Fibroblast of the aortic adventitia (primary cell): ENCODE measurements around the gene PRKG1. TPM values are rescaled to one million over a fixed set of nuclear protein-coding genes. Genes with fewer than 3 reads are reported as not detected.

Experiments
- DNase-seq: peaks from one replicate; pipeline ENCODE4 v3.0.0-alpha.2; 2010; ENCODE audit warnings: low read depth
- H3K4me3 ChIP-seq: 2 replicates; pipeline ENCODE4 v1.5.1; 2011; ENCODE audit warnings: low read depth, mild to moderate bottlenecking, control low read depth, low read length, moderate library complexity
- CTCF ChIP-seq: IDR thresholded peaks from 2 replicates; pipeline ENCODE4 v1.5.1; 2011; ENCODE audit warnings: mild to moderate bottlenecking, low read length, control low read depth, inconsistent platforms; ENCODE audit not compliant: insufficient read depth
- total RNA-seq: library from RNA; depleted of rRNA; stranded (reverse); fragments of >200 nt; gene quantifications from 2 replicates; pipeline ENCODE4 v1.2.3, GENCODE V29; 2012; ENCODE audit warnings: low replicate concordance

Gene PRKG1
- total RNA-seq, 1 donor: 45.6 TPM

- H3K4me3 ChIP-seq: no peak overlapping the region
- no peak for TF ChIP-seq CTCF
- peak; percentile 90 for DNase-seq
Observed at GRCh38 chr10:51176976-51177695, 102.8 kb downstream of the PRKG1 start.

GRCh38 chr10:51178634-51179033 is 104.3 kb downstream of the PRKG1 start:
- TF ChIP-seq CTCF: no peak
- no peak for DNase-seq
- no peak overlapping the region for H3K4me3 ChIP-seq

GRCh38 chr10:51180141-51180540 is 105.9 kb downstream of the PRKG1 start:
- TF ChIP-seq CTCF: no peak
- H3K4me3 ChIP-seq: no peak overlapping the region
- no peak for DNase-seq

- no peak overlapping the region for H3K4me3 ChIP-seq
- no peak for DNase-seq
- no peak for TF ChIP-seq CTCF
Observed at GRCh38 chr10:51183783-51184182, 109.5 kb downstream of the PRKG1 start.

GRCh38 chr10:51186361-51186760 is 112.1 kb downstream of the PRKG1 start:
- DNase-seq: peak; percentile 81
- H3K4me3 ChIP-seq: no peak overlapping the region
- TF ChIP-seq CTCF: no peak

GRCh38 chr10:51188008-51188407 is 113.7 kb downstream of the PRKG1 start:
- DNase-seq: no peak
- H3K4me3 ChIP-seq: no peak overlapping the region
- no peak for TF ChIP-seq CTCF

- DNase-seq: no peak
- H3K4me3 ChIP-seq: no peak overlapping the region
- no peak for TF ChIP-seq CTCF
Observed at GRCh38 chr10:51188866-51189265, 114.6 kb downstream of the PRKG1 start.
